GM12878 (cell line): Measurements from ENCODE around the gene KIF2C. TPM values are rescaled to one million over a fixed set of nuclear protein-coding genes. Genes with fewer than 3 reads are reported as not detected.

Source experiments
- ATF2 ChIP-seq: IDR thresholded peaks from 2 replicates; pipeline ENCODE4 v1.6.1; 2012; ENCODE audit warnings: low read length, inconsistent platforms
- CREM ChIP-seq: IDR thresholded peaks from 2 replicates; pipeline ENCODE4 v1.6.1; 2014; ENCODE audit warnings: antibody characterized with exemption, low read depth
- CTCF ChIP-seq, 3 experiments: IDR thresholded peaks in 2 of 3; conservative IDR thresholded peaks in 1 of 3; 2 replicates each; pipeline ENCODE4 v1.5.1; 2011; ENCODE audit warnings: low read depth in 3 of 3, low read length in 3 of 3, mild to moderate bottlenecking in 3 of 3, control low read depth in 2 of 3, moderate library complexity in 2 of 3, inconsistent platforms in 1 of 3, mixed read lengths in 1 of 3; ENCODE audit not compliant: control insufficient read depth in 2 of 3, insufficient read depth in 1 of 3; ENCODE audit errors: extremely low read depth in 1 of 3
- CUX1 ChIP-seq: IDR thresholded peaks from 2 replicates; pipeline ENCODE4 v1.6.1; 2012; ENCODE audit warnings: improper control_type of control experiment, low read depth, low read length; ENCODE audit not compliant: insufficient replicate concordance
- E4F1 ChIP-seq: fragments of 450-650 bp; IDR thresholded peaks from 2 replicates; pipeline ENCODE4 v1.6.1; 2018; ENCODE audit warnings: borderline replicate concordance, mild to moderate bottlenecking; ENCODE audit not compliant: partially characterized antibody
- EZH2 ChIP-seq: IDR thresholded peaks from 2 replicates; pipeline ENCODE4 v1.6.1; 2012; ENCODE audit warnings: low read depth, mild to moderate bottlenecking, control low read depth, inconsistent platforms, low read length, borderline replicate concordance; ENCODE audit not compliant: control insufficient read depth
- IKZF1 ChIP-seq: fragments of 450-650 bp; conservative IDR thresholded peaks from 2 replicates; pipeline ENCODE4 v1.6.1; 2017; ENCODE audit warnings: antibody characterized with exemption, mild to moderate bottlenecking
- MXI1 ChIP-seq: fragments of 150-350 bp; IDR thresholded peaks from 2 replicates; pipeline ENCODE4 v1.6.1; 2011; ENCODE audit warnings: low read depth, mild to moderate bottlenecking, inconsistent platforms, low read length, improper control_type of control experiment
- PAX8 ChIP-seq: fragments of 450-650 bp; IDR thresholded peaks from 2 replicates; pipeline ENCODE4 v1.6.1; 2017; ENCODE audit warnings: mild to moderate bottlenecking, moderate library complexity
- PKNOX1 ChIP-seq: fragments of 450-650 bp; IDR thresholded peaks from 2 replicates; pipeline ENCODE4 v1.6.1; 2016; ENCODE audit warnings: mild to moderate bottlenecking
- RAD21 ChIP-seq: IDR thresholded peaks from 2 replicates; pipeline ENCODE4 v1.6.1; 2011; ENCODE audit warnings: mild to moderate bottlenecking, low read depth, low read length, moderate library complexity; ENCODE audit not compliant: insufficient read depth
- RFX5 ChIP-seq: IDR thresholded peaks from 2 replicates; pipeline ENCODE4 v1.6.1; 2011; ENCODE audit warnings: low read depth, low read length, improper control_type of control experiment
- SIN3A ChIP-seq: IDR thresholded peaks from 2 replicates; pipeline ENCODE4 v1.6.1; 2012; ENCODE audit warnings: low read depth, low read length, improper control_type of control experiment
- TAF1 ChIP-seq: IDR thresholded peaks from 2 replicates; pipeline ENCODE4 v1.6.1; 2011; ENCODE audit warnings: mild to moderate bottlenecking, low read depth, low read length, borderline replicate concordance
- TBL1XR1 ChIP-seq: IDR thresholded peaks from 2 replicates; pipeline ENCODE4 v1.6.1; 2012; ENCODE audit warnings: low read depth, low read length, improper control_type of control experiment
- polyA plus RNA-seq, 11 experiments: library from polyadenylated mRNA; depleted of rRNA in 4 of 11; unstranded in 6 of 11; stranded (reverse) in 5 of 11; fragments of >200 nt; fragmentation: Nextera tagmentation in 4 of 11; fragmentation: Illumina TruSeq in 1 of 11; extraction: Ambion mirVana in 4 of 11; extraction: Trizol in 1 of 11; gene quantifications; 1 replicate in 1 of 11; 2 replicates in 10 of 11; pipeline versions ENCODE4 v1.2.1 to v1.2.3, GENCODE V29; 2011 to 2016; ENCODE audit warnings: inconsistent platforms in 2 of 11, missing spikeins in 2 of 11, low read depth in 1 of 11
- total RNA-seq, 4 experiments: library from RNA; depleted of rRNA in 3 of 4; stranded (reverse); fragments of >200 nt in 3 of 4; fragmentation: Illumina TruSeq in 1 of 4; extraction: Trizol in 1 of 4; gene quantifications; 2 replicates each; pipeline versions ENCODE4 v1.2.1 to v1.2.3, GENCODE V29; 2013 to 2021

Gene KIF2C
- total and polyA plus RNA-seq, 10 of the 15 experiments (the other 5 are each of a cell fraction or from before 2014, with no cell fraction given), result 42.3 to 104 (median 83.8) TPM

GRCh38 chr1:44694863-44695478 lies 44.7 kb upstream of the KIF2C start (continued):
- TF ChIP-seq RAD21 (0 out of 2 replicates have a peak, but pooled peaks have one; percentile 12), PKNOX1 (no peak), MXI1 (no peak), IKZF1 (peak; percentile 37; the same call in 1 of the 2 replicates), CTCF (IDR thresholded peaks at IDR 0.05 in 2 of 3, conservative IDR thresholded peaks at IDR 0.05 in 1 of 3; ENCODE audit: control insufficient read depth in 2 of 3, extremely low read depth in 1 of 3, insufficient read depth in 1 of 3, low read depth in 3 of 3, low read length in 3 of 3) (no peak), CUX1 (no peak), E4F1 (no peak), TAF1 (no peak), TBL1XR1 (no peak), SIN3A (no peak), PAX8 (no peak), ATF2 (no peak; the same call in 1 of the 2 replicates), RFX5 (no peak), EZH2 (no peak), CREM (peak; percentile 60)
